Measurements from ENCODE around the gene TMEM233.

- TF ChIP-seq POLR2A (IDR thresholded peaks at IDR 0.05; ENCODE audit: low read length) (no peak), CTCF (IDR thresholded peaks at IDR 0.05) (no peak), USF2 (IDR thresholded peaks at IDR 0.05) (no peak), RAD21 (conservative IDR thresholded peaks at IDR 0.05 in 1 of 2, IDR thresholded peaks at IDR 0.05 in 1 of 2) (no peak), POLR2AphosphoS2 (conservative IDR thresholded peaks at IDR 0.05; ENCODE audit: low read length) (no peak), TFCP2L1 (CRISPR knock-in tag; IDR thresholded peaks at IDR 0.05) (no peak), EP300 (IDR thresholded peaks at IDR 0.05) (no peak), FOSL2 (IDR thresholded peaks at IDR 0.05) (no peak), FOSL2 (CRISPR knock-in tag; IDR thresholded peaks at IDR 0.05) (no peak), ATOH8 (CRISPR knock-in tag; IDR thresholded peaks at IDR 0.05; ENCODE audit: low read depth) (no peak), SMC3 (IDR thresholded peaks at IDR 0.05) (no peak), PBX3 (IDR thresholded peaks at IDR 0.05) (no peak), HMGXB4 (CRISPR knock-in tag; IDR thresholded peaks at IDR 0.05; ENCODE audit: borderline replicate concordance) (no peak)
These were observed 94.3 kb downstream of the TMEM233 start for GRCh38 chr12:119687879-119688278.

Measured in A549 (cell line).